Astrocyte of the spinal cord (primary cell): Measurements from ENCODE around the gene CDC14A.
"Not testable (repeated sequence)": the region's sequence is repeated elsewhere in the genome, so short reads cannot be mapped to it uniquely, and the experiment has no call there.

Source experiments
- DNase-seq: peaks from one replicate; pipeline ENCODE4 v3.0.0; 2011; ENCODE audit warnings: low read depth, low spot score
- H3K4me3 ChIP-seq: 2 replicates; pipeline ENCODE4 v1.5.1; 2011; ENCODE audit warnings: low read depth, mild to moderate bottlenecking, low read length, moderate library complexity
- in situ Hi-C: cut with HindIII; loops from 2 replicates; pipeline ENCODE4 v1.10.0; 2017; ENCODE audit warnings: low sequenced_read_pairs
- TF ChIP-seq, protein P1 (sequence below): IDR thresholded peaks from 2 replicates; pipeline ENCODE4 v1.5.1; 2012; ENCODE audit warnings: low read depth, mild to moderate bottlenecking, low read length, inconsistent platforms

CDC14A gene

DNA sequence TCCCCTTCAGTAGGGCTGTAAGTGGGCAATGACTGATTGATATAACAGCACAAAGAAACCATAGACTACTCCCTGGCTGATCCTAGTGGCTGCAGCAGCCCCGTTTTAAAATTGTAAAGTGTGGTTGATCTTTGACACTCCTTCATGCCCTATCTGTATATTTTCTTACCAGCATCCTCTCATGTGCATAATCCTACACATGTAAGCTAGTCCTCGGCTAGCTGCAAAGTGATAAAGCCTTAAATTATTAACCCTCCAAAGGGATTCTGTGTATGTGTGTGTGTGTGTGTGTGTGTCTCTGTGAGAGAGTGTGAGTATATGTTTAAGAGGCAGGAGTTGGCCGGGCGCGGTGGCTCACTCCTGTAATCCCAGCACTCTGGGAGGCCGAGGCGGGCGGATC lies 30.8 kb upstream of the CDC14A start:
- no peak overlapping the region for H3K4me3 ChIP-seq
- TF ChIP-seq, protein P1, sequence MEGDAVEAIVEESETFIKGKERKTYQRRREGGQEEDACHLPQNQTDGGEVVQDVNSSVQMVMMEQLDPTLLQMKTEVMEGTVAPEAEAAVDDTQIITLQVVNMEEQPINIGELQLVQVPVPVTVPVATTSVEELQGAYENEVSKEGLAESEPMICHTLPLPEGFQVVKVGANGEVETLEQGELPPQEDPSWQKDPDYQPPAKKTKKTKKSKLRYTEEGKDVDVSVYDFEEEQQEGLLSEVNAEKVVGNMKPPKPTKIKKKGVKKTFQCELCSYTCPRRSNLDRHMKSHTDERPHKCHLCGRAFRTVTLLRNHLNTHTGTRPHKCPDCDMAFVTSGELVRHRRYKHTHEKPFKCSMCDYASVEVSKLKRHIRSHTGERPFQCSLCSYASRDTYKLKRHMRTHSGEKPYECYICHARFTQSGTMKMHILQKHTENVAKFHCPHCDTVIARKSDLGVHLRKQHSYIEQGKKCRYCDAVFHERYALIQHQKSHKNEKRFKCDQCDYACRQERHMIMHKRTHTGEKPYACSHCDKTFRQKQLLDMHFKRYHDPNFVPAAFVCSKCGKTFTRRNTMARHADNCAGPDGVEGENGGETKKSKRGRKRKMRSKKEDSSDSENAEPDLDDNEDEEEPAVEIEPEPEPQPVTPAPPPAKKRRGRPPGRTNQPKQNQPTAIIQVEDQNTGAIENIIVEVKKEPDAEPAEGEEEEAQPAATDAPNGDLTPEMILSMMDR: no peak
- DNase-seq: no peak
- in situ Hi-C loops: no loop called here

DNA sequence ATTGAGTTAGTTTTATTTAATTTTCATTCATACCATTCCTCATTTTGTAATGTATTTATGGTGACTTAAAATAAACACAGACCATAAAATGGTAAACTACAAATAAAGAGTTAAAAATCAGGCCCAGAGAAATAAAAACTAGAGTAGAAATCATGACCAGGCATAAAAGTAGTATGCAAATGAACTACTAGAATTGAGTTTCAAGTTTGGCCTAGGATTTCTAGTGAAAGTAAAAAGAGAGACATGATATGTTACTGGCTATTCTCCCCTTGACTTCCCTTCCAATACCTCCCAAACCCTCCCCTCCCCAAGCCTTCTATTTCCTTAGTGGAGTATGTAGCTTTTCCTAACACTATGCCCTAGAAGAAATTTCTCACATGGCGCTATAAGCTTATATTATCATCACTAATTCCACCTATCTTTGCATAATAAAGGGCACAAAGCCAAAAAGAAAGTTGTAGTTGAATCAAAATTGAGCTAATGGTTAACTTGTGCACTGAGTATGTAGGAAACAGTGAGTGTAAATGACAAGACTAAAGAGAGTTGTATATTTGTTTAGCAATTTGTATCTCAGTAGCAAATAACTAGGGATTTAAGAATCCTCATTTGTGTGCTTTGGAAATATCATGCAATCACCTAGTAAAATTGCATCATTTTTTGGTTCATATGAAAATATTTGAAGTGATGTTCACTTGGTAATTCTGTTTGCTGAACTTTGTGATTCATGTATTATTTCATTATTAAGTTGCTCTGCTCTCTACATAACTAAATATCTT lies 29.7 kb upstream of the CDC14A start:
- no peak overlapping the region for H3K4me3 ChIP-seq

DNA sequence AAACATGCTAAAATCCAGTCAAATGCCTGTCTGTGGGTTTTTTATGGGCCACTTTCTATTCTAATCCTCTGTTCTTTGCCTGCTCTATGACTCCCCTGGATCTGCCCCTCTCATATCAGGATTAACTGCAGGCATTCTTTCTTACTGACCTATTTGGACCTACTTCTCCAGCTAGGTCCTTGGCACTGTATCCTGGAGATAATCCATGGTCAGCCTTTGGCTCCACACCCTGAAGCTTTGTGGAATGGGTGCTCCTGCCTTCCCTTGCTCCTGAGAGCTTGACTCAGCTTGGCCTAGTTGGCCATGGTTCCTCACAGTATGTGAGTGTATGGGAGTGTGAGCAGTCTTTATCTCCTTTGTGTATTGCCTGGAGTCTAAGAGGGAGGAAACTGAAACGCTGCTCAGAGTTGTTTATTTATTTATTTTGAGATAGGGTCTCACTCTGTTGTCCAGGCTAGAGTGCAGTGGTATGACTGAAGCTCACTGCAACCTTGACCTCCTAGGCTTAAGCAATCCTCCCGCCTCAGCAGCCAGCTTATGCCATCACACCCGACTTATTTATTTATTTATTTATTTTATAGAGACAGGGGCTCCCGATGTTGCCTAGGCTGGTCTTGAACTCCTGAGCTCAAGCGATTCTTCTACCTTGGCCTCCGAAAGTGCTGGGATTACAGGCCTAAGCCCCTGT lies 28.7 kb upstream of the CDC14A start:
- in situ Hi-C loops: no loop called here
- no peak for DNase-seq
- no peak overlapping the region for H3K4me3 ChIP-seq
- TF ChIP-seq, protein P1: no peak

More for the DNA sequence above, 29.7 kb upstream of the CDC14A start:
- peak; percentile 2 for DNase-seq
- TF ChIP-seq, protein P1: no peak
- in situ Hi-C loops: no loop called here

DNA sequence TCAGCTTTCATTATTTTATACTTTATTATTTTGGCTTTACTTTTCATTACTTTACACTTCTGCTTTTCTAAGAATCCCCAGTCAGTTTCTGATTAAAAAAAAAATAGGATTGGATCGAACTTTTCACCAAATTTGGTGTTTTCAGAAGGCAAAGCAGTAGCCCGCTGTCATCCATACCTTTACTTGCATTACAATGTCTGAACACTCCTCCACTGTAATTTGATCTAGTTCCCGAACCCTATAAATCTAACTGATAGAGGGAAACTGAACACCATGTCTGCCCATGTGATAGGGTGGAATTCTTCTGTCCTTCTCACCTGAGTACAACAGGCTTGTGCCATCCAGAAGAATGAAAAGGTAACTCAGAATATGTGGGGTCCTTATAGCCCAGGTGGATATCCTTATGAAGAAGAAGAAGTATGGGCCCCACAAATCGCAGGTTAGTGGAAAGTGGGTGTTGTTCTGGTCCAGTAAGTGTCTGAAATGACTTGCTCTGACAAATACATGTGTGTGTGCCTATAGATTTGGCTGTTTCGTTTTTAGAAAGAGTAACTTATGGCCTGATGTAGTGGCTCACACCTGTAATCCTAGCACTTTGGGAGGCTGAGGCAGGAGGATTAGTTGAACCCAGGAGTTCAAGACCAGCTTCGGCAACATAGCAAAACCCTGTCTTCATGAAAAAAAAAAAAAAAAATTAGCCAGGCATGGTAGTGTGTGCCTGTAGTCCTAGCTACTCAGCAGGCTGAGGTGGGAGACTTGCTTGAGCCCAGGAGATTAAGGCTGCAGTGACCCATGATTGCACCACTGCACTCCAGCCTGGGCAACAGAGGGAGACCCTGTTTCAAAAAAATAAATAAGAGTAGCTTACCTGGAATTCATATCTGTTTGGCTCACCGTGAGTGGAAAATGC lies 26.6 kb upstream of the CDC14A start:
- TF ChIP-seq, protein P1: no peak
- in situ Hi-C loops: no loop called here
- no peak overlapping the region for H3K4me3 ChIP-seq
- no peak for DNase-seq

DNA sequence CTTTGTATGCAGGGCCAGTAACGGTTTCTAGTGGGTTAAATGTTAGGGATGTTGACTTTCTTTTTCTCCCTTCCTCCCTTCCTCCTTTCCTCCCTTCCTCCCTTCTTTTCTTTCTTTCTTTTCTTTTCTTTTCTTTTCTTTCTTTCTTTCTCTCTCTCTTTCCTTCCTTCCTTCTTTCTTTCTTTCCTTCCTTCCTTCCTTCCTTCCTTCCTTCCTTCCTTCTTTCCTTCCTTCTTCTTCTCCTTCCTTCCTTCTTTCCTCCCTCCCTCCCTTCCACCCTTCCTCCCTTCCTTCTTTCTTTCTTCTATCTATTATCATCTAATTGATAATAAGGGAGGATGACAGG lies 26.0 kb upstream of the CDC14A start:
- H3K4me3 ChIP-seq, DNase-seq, in situ Hi-C loops: not testable (repeated sequence)

DNA sequence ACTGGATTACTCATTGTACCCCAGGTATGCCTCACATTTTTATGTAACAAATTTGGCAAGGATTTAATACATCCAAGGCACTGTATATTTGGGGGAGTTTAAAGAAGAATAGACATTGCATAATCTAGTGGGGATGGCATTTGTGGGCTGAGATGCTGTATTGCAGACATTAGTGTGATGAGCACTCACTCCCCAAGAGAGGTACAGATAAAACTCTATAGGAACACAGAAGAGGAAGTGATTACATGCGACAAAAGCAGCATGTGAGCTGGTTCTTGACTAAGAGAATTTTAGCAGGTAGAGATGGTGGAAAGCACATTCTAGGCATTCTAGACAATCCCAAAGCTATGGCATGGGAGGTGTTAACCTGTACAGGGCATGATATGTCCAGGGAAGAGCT lies 24.2 kb upstream of the CDC14A start:
- in situ Hi-C loops: no loop called here
- H3K4me3 ChIP-seq: no peak overlapping the region
- TF ChIP-seq, protein P1: no peak
- DNase-seq: no peak

DNA sequence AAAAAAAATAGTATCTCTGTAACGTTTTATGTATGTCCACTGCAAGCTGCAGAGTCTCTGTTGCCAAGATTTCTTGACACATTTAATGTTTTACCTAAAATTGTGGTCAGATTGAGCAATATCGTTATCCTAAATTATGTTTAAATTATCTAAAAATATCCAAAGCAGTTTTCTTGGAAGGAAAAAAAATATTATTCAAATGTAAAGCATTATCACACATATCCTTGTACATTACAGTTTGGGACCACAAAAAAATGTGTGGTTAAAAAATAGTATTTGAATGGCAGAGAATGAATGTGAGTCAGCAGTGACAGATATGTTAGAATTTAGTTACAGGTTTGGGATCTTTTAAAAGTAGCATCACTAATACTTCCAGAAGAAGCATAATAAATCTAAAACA lies 21.2 kb upstream of the CDC14A start:
- in situ Hi-C loops, DNase-seq, H3K4me3 ChIP-seq: not testable (repeated sequence)
